NK-92 treated with Interleukin-12 subunit alpha and Interleukin-12 subunit beta, amount 100 ng/mL, for 24 hours (cell line): ENCODE results near the gene FOXD2.

Experiments used
- DNase-seq: peaks from one replicate; lab custom pipeline; 2025; lab: John Stamatoyannopoulos, UW

Gene FOXD2

DNA sequence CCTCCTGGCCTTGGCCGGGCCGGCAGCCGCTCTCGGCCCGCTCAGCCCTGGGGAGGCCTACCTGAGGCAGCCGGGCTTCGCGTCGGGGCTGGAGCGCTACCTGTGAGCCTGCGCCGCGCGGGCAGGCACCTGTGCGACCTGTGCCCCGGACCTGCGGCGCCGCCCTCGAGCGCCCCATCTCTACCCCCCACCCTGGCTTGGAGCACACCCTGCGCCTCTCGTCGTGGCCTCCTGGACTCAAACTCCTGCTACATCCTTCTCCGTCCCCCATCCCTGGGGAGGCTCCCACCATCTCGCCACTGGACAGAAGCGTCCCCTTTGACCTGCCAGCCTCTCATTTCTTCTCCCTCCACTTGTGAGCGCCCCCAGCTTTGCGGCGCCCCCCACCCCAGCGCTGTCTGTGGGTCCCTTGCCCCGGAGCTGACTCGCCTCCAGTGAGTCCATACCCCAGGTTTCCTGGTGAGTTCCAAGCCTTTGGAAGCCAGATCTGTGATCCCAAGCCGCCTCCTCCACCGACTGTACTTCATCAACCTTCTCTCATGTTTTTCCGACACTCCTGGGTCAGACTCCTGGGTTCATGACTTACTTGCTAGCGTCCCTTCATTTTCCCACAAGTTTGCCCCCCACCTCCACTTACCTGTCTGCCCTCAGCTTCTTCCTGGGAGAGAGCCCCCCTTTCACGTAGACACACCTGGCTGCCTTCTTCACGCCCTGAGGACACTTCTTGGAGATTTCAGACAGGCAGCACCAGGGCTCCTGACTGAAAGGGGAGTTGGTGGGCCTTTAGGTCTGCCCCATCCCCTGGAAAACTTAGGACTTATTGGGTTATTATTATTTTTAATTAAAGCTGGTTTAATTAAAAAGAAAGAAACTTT is 20.4 kb upstream of the FOXD2 start:
- no peak for DNase-seq

GRCh38 chr1:47418122-47418521 is 19.7 kb upstream of the FOXD2 start:
- DNase-seq: no peak

DNA sequence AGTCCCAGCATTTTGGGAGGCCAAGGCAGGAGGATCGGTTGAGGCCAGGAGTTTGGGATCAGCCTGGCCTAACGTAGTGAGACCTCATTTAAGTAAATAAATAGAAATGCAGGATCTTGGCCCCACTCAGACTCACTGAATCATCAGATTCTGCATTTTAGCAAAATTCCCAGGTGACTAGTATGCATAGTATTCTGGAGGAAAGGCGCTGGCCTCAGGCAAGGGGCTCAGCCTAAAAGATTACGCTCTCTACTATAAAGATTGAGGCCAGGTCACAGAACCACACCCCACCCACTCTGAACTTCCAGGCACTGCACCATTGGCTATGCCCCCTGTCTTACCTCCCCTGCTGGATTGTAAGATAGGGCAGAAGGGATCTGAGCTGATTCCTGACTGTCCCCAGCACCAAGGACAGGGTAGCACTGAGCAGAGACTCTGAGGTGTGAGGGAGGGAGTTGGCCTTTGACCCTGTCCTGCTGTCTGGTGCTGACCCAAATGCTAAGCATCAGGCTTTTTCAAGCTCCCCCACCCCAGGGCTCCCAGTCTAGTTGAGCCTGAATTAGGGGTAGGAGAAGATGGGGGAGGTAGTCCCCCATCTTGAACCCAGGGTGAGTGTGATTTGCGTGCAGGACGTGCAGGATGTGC is 19.0 kb upstream of the FOXD2 start:
- no peak for DNase-seq

DNA sequence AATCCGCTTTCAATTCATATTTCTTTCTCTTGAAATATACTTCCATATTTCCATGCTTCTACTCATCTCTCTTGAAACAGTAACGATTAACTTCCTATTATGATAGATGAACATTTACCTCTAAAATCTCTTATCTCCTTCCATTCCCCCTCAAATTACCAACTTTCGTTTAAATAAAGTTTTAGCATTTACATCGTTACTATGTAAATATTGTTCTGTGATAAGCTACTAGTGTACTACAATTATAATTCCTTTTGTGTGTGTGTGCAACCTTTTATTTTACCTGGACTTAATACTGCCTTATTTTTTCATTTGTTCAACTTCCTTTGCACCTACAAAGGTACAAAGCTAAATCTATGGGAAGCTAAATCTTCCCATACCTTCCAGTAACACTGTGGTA is 17.3 kb upstream of the FOXD2 start:
- no peak for DNase-seq

DNA sequence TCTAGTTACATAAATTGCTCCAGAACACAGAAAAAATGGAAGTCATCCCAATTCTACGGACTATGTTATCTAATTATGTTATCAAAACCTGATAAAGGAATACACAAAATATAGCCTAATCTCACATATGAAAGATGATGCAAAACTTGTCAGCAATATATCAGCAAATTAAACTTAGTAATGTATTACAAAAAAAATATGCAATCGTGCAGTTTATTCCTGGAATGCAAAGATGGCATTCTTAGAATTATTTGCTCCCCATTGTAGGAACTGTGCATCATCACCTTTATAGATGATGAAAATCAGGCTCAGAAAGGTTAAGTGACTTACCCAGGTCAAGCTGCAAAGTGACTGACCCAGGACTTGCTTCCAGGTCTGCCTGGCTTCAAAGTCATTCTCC is 14.0 kb upstream of the FOXD2 start:
- DNase-seq: no peak

GRCh38 chr1:47424336-47424982 is 13.4 kb upstream of the FOXD2 start:
- DNase-seq: no peak

DNA sequence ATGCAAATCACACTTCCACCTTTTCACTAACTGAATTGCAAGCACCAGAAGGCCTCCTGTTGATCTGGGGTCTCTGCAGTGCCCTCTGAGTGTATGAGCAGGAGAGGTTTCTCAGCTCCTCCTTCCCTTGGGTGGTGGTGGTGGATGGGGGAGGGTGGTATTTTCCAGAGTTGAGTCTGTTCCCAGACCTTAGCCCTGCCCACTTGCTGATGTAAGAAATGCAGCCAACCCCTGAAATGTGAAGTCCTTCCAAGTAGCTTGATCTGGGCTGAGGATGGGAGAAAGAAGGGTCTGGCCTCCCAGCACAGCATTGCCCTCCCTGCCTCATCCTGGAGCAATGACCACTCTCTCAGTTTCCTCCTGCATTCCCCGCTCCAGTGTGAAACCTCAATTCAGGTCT is 6.3 kb upstream of the FOXD2 start:
- peak; percentile 27 for DNase-seq

GRCh38 chr1:47432071-47433036 is 5.5 kb upstream of the FOXD2 start:
- DNase-seq: no peak

GRCh38 chr1:47433037-47433421 is 4.8 kb upstream of the FOXD2 start:
- no peak for DNase-seq

DNA sequence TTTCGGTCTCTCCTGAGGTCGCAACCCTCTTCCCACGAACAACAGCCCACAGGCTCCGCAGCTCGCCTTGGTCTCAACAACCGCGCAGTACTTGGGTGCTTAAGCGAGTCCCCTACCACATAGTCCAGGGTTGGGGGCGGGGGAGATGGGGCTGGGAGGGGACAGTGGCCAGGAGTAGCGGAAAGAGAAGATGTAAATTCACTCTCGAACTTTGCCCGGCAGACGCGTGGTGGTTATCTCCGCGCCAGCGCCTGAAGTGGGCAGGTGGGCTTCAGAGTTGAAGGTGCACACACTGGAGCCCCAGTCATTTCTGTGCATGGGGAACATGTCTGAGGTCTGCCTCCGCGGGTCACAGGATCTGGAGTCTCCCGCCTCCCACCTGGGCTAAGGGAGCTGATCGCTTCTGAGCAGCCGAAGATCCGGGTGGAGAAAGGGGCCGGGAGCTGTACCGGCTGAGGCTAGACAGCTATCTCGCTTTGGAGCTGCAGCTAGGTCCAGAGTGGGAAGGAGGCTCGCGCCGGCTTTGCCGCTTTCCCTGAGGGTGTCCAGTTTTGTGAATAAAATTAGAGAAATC is 4.3 kb upstream of the FOXD2 start:
- DNase-seq: no peak

DNA sequence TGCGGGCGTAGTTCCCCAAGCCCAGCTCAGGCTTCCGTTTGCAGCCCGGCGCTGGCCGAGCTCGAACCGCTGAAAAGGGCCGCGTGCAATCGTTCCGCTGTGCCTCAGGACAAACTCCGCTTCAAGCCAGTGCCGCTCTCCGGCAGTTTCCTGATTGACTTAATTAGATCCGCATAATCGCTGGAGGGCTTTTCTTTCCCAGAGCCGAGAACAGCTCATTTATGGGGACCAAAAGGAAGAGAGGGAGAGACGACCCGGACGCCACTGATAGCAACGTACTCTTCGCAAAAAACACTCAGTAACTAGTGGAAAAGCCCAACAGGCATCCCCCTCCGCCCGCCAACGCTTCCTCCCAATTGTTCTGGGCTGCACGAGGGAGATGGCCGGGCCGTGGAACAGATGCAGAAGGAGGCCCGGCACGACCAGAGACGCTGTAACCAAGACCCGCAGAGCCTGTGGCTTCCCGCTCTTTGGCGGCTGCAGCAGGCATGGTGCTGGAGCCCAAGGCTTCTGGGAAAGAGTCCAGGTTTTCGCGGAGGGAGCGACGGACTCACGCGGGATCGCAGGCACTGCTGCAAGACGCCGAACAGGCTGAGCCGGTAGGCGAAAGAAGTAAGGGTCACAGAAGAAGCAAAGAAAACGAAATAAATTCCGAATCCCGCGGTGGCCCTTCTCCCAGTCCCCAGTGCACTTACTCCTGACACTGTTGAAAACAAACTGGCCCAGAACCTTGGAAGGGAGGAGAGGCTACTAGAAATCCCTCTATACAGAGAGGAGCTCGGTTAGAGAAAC is 3.6 kb upstream of the FOXD2 start:
- DNase-seq: no peak

- DNase-seq: no peak
Measured at GRCh38 chr1:47435506-47436303, 2.1 kb upstream of the FOXD2 start.

DNA sequence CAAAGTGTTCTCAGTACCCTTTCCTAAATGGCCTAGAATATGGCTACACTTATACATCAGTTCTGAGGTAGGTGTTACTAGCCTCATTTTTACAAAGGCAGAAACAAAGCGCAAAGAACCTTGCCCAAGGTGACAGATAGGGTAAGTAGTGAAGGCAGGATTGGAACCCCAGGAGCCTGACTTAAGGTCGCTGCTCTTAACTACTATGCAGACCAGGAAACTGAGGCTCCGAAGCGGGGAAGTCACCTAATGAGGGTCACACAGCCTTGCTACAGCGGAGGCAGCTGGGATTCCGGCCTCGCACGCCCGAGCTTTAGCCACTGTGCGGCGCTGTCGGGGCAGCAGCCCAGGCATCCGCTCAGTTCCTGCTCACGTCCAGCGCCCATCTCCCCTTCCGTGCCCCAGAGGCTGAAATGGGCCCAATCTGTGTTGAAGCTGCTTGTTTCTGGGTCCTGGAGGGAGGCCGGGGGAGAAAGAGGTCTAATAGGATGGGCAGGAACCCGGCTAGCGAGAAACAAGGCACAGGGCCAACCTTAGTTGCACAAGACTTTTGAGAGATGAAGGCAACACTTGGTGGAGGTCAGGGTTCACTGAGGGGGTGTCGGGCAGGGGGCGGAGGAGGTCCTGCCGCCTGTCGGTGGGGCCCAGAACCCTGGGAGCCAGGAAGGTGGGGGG is 1.4 kb upstream of the FOXD2 start:
- DNase-seq: peak; percentile 72

GRCh38 chr1:47436979-47437446 is 831 bp upstream of the FOXD2 start:
- peak; percentile 48 for DNase-seq

- no peak for DNase-seq
Measured at GRCh38 chr1:47438165-47439016, 547 bp downstream of the FOXD2 start.

DNA sequence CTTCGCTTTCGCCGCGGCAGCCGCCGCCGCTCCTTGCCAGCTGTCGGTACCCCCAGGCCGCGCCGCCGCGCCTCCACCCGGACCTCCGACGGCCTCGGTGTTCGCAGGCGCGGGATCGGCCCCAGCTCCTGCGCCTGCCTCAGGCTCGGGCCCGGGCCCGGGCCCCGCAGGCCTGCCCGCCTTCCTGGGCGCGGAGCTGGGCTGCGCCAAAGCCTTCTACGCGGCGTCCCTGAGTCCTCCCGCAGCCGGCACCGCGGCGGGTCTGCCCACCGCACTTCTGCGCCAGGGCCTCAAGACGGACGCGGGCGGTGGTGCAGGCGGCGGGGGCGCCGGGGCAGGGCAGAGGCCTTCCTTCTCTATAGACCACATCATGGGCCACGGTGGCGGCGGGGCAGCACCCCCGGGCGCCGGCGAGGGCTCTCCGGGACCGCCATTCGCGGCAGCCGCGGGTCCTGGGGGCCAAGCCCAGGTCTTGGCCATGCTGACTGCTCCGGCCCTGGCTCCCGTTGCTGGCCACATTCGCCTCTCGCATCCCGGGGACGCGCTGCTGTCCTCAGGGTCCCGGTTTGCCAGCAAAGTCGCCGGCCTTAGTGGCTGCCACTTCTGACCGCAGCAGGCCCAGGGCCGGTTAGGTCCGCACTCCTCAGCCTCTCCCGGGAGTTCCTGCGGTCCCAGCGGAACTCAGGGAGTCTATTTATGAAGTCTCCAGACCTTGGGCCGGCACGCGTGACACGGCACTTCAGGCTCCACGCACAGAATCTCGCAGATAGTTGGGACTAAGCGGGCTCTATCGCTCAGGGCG is 1.4 kb downstream of the FOXD2 start:
- DNase-seq: no peak

DNA sequence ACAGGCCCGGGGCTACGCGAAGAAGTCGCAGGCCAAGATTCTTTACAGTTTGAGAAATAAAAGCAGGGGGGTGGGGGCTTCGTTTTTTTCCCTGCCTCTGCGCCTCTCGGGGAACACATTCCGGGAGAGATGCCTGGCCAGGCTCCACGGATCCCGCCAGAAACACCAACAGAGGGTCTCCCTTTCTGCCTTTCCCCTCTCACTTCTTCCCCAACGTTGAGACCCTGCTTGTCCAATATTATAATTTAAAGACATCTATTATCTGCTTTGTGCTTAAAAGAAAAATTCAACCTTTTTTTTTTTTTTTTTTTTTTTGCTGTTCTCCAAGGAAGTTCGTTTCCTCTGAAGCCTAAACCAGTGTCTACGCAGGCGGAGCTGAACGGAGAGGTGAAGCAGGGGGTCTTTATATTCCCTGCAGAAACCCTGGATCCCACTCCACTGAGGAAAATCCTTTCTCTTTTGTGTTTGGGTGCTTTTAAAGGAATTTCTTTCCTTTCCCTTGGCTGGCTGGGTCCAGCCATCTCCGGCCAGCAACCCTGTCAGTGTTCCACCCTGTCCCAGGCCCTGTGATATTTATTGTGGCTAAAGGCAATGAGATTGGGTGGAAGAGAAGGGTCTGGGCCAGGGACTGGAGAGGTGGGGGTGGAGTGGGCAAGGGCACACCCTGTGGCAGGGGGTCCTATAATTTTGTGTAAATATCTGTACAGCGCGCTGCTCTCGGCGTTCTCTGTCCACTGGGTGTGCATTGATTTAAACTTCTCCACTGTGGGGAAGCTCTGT is 2.2 kb downstream of the FOXD2 start:
- DNase-seq: no peak
